Panc1 (cell line): ENCODE data around the gene KRTCAP3. TPM values are rescaled to one million over a fixed set of nuclear protein-coding genes. Genes with fewer than 3 reads are reported as not detected.
"Not testable (repeated sequence)": the region's sequence is repeated elsewhere in the genome, so short reads cannot be mapped to it uniquely, and the experiment has no call there.

Source experiments
- ATAC-seq: fragments of 200-7000 bp; cut with Tn5 transposase; 2 replicates; pipeline ENCODE4 v1.9.1; 2020; ENCODE audit warnings: mild to moderate bottlenecking, moderate library complexity
- BruUV-seq: library from RNA; stranded (reverse); fragments of 400-500 nt; replicated peaks from 2 replicates; lab custom pipeline; 2021; lab: Mats Ljungman, UMichigan
- CTCF ChIA-PET: fragments of 300-600 bp; sonication (Branson Sonifier 250); formaldehyde crosslinking; loops from one replicate; lab custom pipeline; 2022; ENCODE audit warnings: antibody characterized with exemption; lab: Charles Lee
- POLR2A ChIA-PET: fragments of 300-600 bp; sonication (Branson Sonifier 250); formaldehyde crosslinking; loops from one replicate; lab custom pipeline; 2022; ENCODE audit warnings: antibody characterized with exemption; lab: Charles Lee
- DNase-seq: peaks from one replicate; pipeline ENCODE4 v3.0.0-alpha.2; 2010; ENCODE audit warnings: low read depth, low spot score
- H3K27ac ChIP-seq: 2 replicates; pipeline ENCODE4 v1.5.1; 2011; ENCODE audit warnings: mild to moderate bottlenecking, low read length, inconsistent platforms
- H3K27me3 ChIP-seq: fragments of 200-500 bp; sonication (Bioruptor generic); 2 replicates; pipeline ENCODE4 v1.6.0; 2014; ENCODE audit warnings: low read length, inconsistent platforms; ENCODE audit not compliant: control insufficient read depth, insufficient read depth
- H3K36me3 ChIP-seq: fragments of 200-500 bp; sonication (Bioruptor generic); 2 replicates; pipeline ENCODE4 v1.5.1; 2014; ENCODE audit warnings: inconsistent platforms, mild to moderate bottlenecking, low read length, moderate library complexity; ENCODE audit not compliant: control insufficient read depth, insufficient read depth
- H3K4me1 ChIP-seq: 2 replicates; pipeline ENCODE4 v1.5.1; 2011; ENCODE audit warnings: inconsistent platforms, mild to moderate bottlenecking, low read length, moderate library complexity; ENCODE audit not compliant: control insufficient read depth, insufficient read depth
- H3K4me3 ChIP-seq, 2 experiments: 2 replicates each; pipeline ENCODE4 v1.5.1; 2011 to 2012; ENCODE audit warnings: low read depth in 2 of 2, low read length in 2 of 2, mild to moderate bottlenecking in 2 of 2, inconsistent platforms in 1 of 2, moderate library complexity in 1 of 2
- H3K9me3 ChIP-seq: fragments of 200-500 bp; sonication (Bioruptor generic); 2 replicates; pipeline ENCODE4 v1.5.1; 2014; ENCODE audit warnings: low read depth, mild to moderate bottlenecking, inconsistent platforms, low read length, moderate library complexity; ENCODE audit not compliant: control insufficient read depth, insufficient read depth
- CTCF ChIP-seq: fragments of 450-650 bp; IDR thresholded peaks from 2 replicates; pipeline ENCODE4 v1.5.1; 2017; ENCODE audit warnings: mild to moderate bottlenecking
- POLR2AphosphoS5 ChIP-seq: IDR thresholded peaks from 2 replicates; pipeline ENCODE4 v1.6.1; 2012; ENCODE audit warnings: mild to moderate bottlenecking, low read depth, low read length, moderate library complexity
- REST ChIP-seq, 2 experiments: IDR thresholded peaks; 2 replicates each; pipeline ENCODE4 v1.6.1; 2011 to 2012; ENCODE audit warnings: low read depth in 2 of 2, control low read depth in 1 of 2, low read length in 1 of 2, mild to moderate bottlenecking in 1 of 2, moderate library complexity in 1 of 2; ENCODE audit not compliant: insufficient read depth in 1 of 2
- SIN3A ChIP-seq: IDR thresholded peaks from 2 replicates; pipeline ENCODE4 v1.6.1; 2012; ENCODE audit warnings: low read depth, mild to moderate bottlenecking, low read length, moderate library complexity, borderline replicate concordance; ENCODE audit not compliant: insufficient read depth
- TCF7L2 ChIP-seq: IDR thresholded peaks from 2 replicates; pipeline ENCODE4 v1.6.1; 2011; ENCODE audit warnings: mild to moderate bottlenecking, low read depth, low read length, inconsistent platforms
- in situ Hi-C: cut with HindIII; loops from 2 replicates; pipeline ENCODE4 v1.10.0; 2016; ENCODE audit warnings: low sequenced_read_pairs, low pct_unique_long_range_greater_than_20kb
- intact Hi-C: fragments of 100-400 bp; cut with micrococcal nuclease; formaldehyde crosslinking; loops from one replicate; pipeline ENCODE4 v1.10.0; 2022; ENCODE audit not compliant: unreplicated experiment
- total RNA-seq: library from RNA; stranded (reverse); gene quantifications from one replicate; pipeline ENCODE4 v1.2.1, GENCODE V29; 2021; ENCODE audit not compliant: unreplicated experiment

The KRTCAP3 gene
- total RNA-seq, 1 experiment from 2014 or later: 1.9 TPM

- ChIA-PET CTCF (no interaction called here), POLR2A (interaction anchor here (0.5 kb wide), 1 partner anchor 295 kb away, joined by 6 read pairs; no protein-coding TSS in a partner anchor)
- ATAC-seq (no peak), DNase-seq (no peak)
- Histone ChIP-seq H3K27me3 (no peaks in the 10 kb centered on the region), H3K36me3 (no peaks in the 10 kb centered on the region), H3K4me3 (no peak overlapping the region), H3K27ac (no peak overlapping the region), H3K4me1 (no peaks in the 10 kb centered on the region), H3K9me3 (no peaks in the 10 kb centered on the region)
- no TSS peak for BruUV-seq
- in situ Hi-C loops (no loop called here), intact Hi-C loops (no loop called here)
- TF ChIP-seq CTCF: no peak
- no peak for TF ChIP-seq POLR2AphosphoS5
- no peak for TF ChIP-seq SIN3A
- TF ChIP-seq TCF7L2: no peak
- TF ChIP-seq REST (IDR thresholded peaks at IDR 0.05; ENCODE audit: insufficient read depth in 1 of 2, low read depth in 2 of 2, low read length in 1 of 2): no peak
These were observed 20.4 kb upstream of the KRTCAP3 start for GRCh38 chr2:27421660-27422250.

- ChIA-PET CTCF (no interaction called here), POLR2A (no interaction called here)
- TF ChIP-seq SIN3A (no peak), REST (IDR thresholded peaks at IDR 0.05; ENCODE audit: insufficient read depth in 1 of 2, low read depth in 2 of 2, low read length in 1 of 2) (no peak), POLR2AphosphoS5 (no peak), CTCF (no peak), TCF7L2 (no peak)
- ATAC-seq: no peak
- intact Hi-C loops (no loop called here), in situ Hi-C loops (no loop called here)
- no peak overlapping the region for H3K27ac ChIP-seq
- no peak overlapping the region for H3K4me3 ChIP-seq
- H3K9me3 ChIP-seq: no peaks in the 10 kb centered on the region
- H3K27me3 ChIP-seq: no peaks in the 10 kb centered on the region
- BruUV-seq: no TSS peak
- H3K36me3 ChIP-seq: no peaks in the 10 kb centered on the region
- H3K4me1 ChIP-seq: peaks cover 6% of the 10 kb centered on the region; the same call in 1 of the 2 replicates
- DNase-seq: no peak
These were observed 19.2 kb upstream of the KRTCAP3 start for GRCh38 chr2:27422958-27423357.

GRCh38 chr2:27425039-27425438 lies 17.1 kb upstream of the KRTCAP3 start:
- H3K27me3 ChIP-seq, H3K27ac ChIP-seq, H3K4me3 ChIP-seq, ATAC-seq, H3K36me3 ChIP-seq, BruUV-seq, DNase-seq, intact Hi-C loops, in situ Hi-C loops, H3K4me1 ChIP-seq, H3K9me3 ChIP-seq: not testable (repeated sequence)
- ChIA-PET CTCF (interaction anchor here (0.6 kb wide), 1 partner anchor 324 kb away, joined by 6 read pairs; no protein-coding TSS in a partner anchor), POLR2A (interaction anchor here (0.6 kb wide), 1 partner anchor 8 kb away, joined by 5 read pairs; no protein-coding TSS in a partner anchor)
